ENCODE results near the gene WDR59. TPM values are rescaled to one million over a fixed set of nuclear protein-coding genes. Genes with fewer than 3 reads are reported as not detected.
"Not testable (repeated sequence)": the region's sequence is repeated elsewhere in the genome, so short reads cannot be mapped to it uniquely, and the experiment has no call there.

WDR59 gene
- total RNA-seq, 2 experiments from 2014 or later = 58.3 to 58.4 TPM

DNA sequence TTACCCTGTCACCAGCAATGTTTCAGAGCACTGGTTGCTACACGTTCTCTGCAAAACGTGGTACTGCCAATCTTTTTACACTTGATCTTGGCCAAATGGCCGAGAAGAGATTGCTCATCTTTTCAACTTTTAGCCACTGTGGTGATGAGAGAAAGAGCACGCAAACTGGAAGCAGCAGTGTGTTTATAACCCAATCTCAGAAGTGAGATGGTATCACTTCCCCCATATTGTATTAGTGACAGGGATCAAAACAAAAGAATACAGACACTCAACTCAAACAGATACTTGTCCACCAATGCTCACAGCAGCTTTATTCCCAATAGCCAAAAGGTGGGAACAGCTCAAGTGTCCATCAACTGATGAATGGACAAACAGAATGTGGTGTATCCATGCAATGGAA is 138.2 kb downstream of the WDR59 start:
- Mint-ChIP-seq H3K27me3 (peaks cover 3% of the 10 kb centered on the region), H3K4me3 (no peak overlapping the region), H3K4me1 (peaks cover 2% of the 10 kb centered on the region), H3K27ac (no peak overlapping the region), H3K9me3 (no peaks in the 10 kb centered on the region), H3K36me3 (no peaks in the 10 kb centered on the region)
- DNase-seq = no peak

DNA sequence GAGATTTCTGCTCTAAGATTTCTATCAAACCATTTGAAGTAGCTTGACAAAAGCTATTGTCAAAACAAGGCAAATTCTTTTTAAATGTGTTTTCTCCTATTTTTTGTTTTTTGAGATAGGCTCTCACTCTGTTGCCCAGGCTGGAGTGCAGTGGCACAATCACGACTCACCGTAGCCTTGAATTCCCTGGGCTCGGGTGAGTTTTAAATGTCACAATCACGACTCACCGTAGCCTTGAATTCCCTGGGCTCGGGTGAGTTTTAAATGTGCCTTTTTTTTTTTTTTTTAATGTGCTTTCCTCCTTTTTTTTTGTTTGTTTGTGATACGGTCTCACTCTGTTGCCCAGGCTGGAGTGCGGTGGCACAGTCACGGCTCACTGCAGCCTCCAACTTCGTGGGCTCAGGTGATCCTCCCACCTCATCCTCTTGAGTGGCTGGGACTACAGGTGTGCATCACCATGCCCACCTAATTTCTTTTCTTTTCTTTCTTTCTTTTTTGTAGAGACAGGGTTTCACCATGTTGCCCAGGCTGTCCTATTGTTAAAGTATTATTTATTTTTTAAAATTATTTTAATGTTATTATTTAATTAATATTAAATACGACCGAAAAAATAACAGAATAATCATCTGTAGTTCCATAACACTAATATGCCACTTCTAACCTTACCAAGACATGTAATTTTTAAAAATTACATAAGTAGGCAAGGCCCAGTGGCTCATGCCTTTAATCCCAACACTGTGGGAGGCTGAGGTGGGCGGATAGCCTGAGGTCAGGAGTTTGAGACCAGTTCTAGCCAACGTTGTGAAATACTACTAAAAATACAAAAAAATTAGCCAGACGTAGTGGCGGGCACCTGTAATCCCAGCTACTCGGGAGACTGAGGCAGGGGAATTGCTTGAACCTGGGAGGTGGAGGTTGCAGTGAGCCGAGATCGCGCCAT is 140.6 kb downstream of the WDR59 start:
- Mint-ChIP-seq H3K9me3 (no peaks in the 10 kb centered on the region), H3K4me3 (no peak overlapping the region), H3K27me3 (peaks cover 3% of the 10 kb centered on the region), H3K36me3 (no peaks in the 10 kb centered on the region), H3K4me1 (peaks cover 2% of the 10 kb centered on the region), H3K27ac (no peak overlapping the region)
- no peak for DNase-seq

GRCh38 chr16:74843381-74844035 is 141.4 kb downstream of the WDR59 start:
- not testable (repeated sequence) for H3K9me3 Mint-ChIP-seq, H3K4me3 Mint-ChIP-seq, H3K27ac Mint-ChIP-seq, DNase-seq, H3K36me3 Mint-ChIP-seq, H3K4me1 Mint-ChIP-seq, H3K27me3 Mint-ChIP-seq

GRCh38 chr16:74842413-74842812 is 142.5 kb downstream of the WDR59 start:
- Mint-ChIP-seq H3K4me3 (no peak overlapping the region), H3K9me3 (no peaks in the 10 kb centered on the region), H3K27me3 (peaks cover 3% of the 10 kb centered on the region), H3K36me3 (no peaks in the 10 kb centered on the region), H3K27ac (no peak overlapping the region), H3K4me1 (peaks cover 2% of the 10 kb centered on the region)
- no peak for DNase-seq

- DNase-seq = no peak
- H3K27ac Mint-ChIP-seq = no peak overlapping the region
- peaks cover 2% of the 10 kb centered on the region for H3K4me1 Mint-ChIP-seq
- peaks cover 3% of the 10 kb centered on the region for H3K27me3 Mint-ChIP-seq
- no peaks in the 10 kb centered on the region for H3K9me3 Mint-ChIP-seq
- no peak overlapping the region for H3K4me3 Mint-ChIP-seq
- H3K36me3 Mint-ChIP-seq = no peaks in the 10 kb centered on the region
Measured at GRCh38 chr16:74841904-74842303, 143.0 kb downstream of the WDR59 start.

DNA sequence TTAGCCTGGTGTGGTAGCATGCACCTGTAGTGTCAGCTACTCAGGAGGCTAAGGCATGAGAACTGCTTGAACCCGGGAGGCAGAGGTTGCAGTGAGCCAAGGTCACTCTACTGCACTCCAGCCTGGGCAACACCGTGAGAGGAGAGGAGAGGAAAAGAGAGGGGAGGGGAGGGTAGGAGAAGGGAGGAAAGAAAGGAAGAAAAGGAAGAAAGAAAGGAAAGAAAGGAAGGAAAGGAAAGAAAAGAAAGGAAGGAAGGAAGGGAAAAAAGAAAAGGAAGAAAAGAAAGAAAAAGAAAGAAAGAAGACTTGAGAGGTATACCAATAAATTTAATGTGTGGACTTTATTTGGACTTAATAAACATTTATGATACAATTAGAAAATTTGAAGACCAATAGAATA is 143.5 kb downstream of the WDR59 start:
- peaks cover 2% of the 10 kb centered on the region for H3K4me1 Mint-ChIP-seq
- peaks cover 3% of the 10 kb centered on the region for H3K27me3 Mint-ChIP-seq
- H3K9me3 Mint-ChIP-seq = no peaks in the 10 kb centered on the region
- H3K27ac Mint-ChIP-seq = no peak overlapping the region
- H3K36me3 Mint-ChIP-seq = no peaks in the 10 kb centered on the region
- DNase-seq = no peak
- no peak overlapping the region for H3K4me3 Mint-ChIP-seq

GRCh38 chr16:74837056-74837455 is 147.9 kb downstream of the WDR59 start:
- Mint-ChIP-seq H3K9me3 (no peaks in the 10 kb centered on the region), H3K27ac (no peak overlapping the region), H3K36me3 (no peaks in the 10 kb centered on the region), H3K4me1 (no peaks in the 10 kb centered on the region), H3K4me3 (no peak overlapping the region), H3K27me3 (no peaks in the 10 kb centered on the region)
- no peak for DNase-seq

DNA sequence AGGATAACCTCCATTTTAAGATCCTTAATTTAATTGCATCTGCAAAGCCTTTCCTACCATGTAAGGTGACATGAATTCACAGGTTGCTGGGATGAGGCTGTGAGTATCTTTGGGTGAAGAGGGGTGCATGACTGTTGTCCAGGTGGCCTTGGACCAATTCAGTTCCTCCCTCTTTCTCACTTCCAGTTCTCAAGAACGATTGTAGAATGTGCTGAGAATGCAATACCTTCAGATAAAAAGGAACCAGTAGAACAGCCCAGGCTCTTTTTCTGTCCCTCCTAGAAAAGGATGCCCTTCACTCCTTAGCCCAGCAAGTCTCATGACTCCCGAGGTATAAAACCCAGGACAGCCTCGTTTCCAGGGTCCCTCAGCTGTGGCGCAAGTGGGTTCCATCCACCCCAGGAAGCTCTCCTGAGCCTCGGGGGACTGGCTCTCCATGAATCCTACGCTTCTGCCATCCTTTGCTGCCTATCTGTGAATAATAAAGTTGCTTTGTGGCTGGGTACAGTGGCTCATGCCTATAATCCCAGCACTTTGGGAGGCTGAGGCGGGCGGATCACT is 148.7 kb downstream of the WDR59 start:
- Mint-ChIP-seq H3K4me1 (no peaks in the 10 kb centered on the region), H3K27me3 (no peaks in the 10 kb centered on the region), H3K9me3 (no peaks in the 10 kb centered on the region), H3K27ac (no peak overlapping the region), H3K4me3 (no peak overlapping the region), H3K36me3 (peaks cover 2% of the 10 kb centered on the region)
- no peak for DNase-seq

GRCh38 chr16:74832228-74832627 is 152.7 kb downstream of the WDR59 start:
- Mint-ChIP-seq H3K9me3 (peaks cover 13% of the 10 kb centered on the region), H3K4me3 (no peak overlapping the region), H3K36me3 (peaks cover 2% of the 10 kb centered on the region), H3K4me1 (no peaks in the 10 kb centered on the region), H3K27me3 (no peaks in the 10 kb centered on the region), H3K27ac (no peak overlapping the region)
- no peak for DNase-seq

- no peaks in the 10 kb centered on the region for H3K4me1 Mint-ChIP-seq
- H3K9me3 Mint-ChIP-seq = peaks cover 13% of the 10 kb centered on the region
- H3K4me3 Mint-ChIP-seq = no peak overlapping the region
- H3K36me3 Mint-ChIP-seq = peaks cover 2% of the 10 kb centered on the region
- no peak overlapping the region for H3K27ac Mint-ChIP-seq
- no peak for DNase-seq
- no peaks in the 10 kb centered on the region for H3K27me3 Mint-ChIP-seq
Measured at GRCh38 chr16:74831467-74831866, 153.5 kb downstream of the WDR59 start.

GRCh38 chr16:74830648-74831047 is 154.3 kb downstream of the WDR59 start:
- Mint-ChIP-seq H3K27me3 (no peaks in the 10 kb centered on the region), H3K36me3 (peaks cover 2% of the 10 kb centered on the region), H3K4me1 (no peaks in the 10 kb centered on the region), H3K9me3 (peaks cover 13% of the 10 kb centered on the region), H3K27ac (no peak overlapping the region), H3K4me3 (no peak overlapping the region)
- no peak for DNase-seq

GRCh38 chr16:74829637-74830036 is 155.3 kb downstream of the WDR59 start:
- no peak for DNase-seq
- peaks cover 13% of the 10 kb centered on the region for H3K9me3 Mint-ChIP-seq
- peaks cover 1% of the 10 kb centered on the region for H3K27me3 Mint-ChIP-seq
- H3K36me3 Mint-ChIP-seq = peaks cover 2% of the 10 kb centered on the region
- H3K4me3 Mint-ChIP-seq = no peak overlapping the region
- no peaks in the 10 kb centered on the region for H3K4me1 Mint-ChIP-seq
- H3K27ac Mint-ChIP-seq = no peak overlapping the region

DNA sequence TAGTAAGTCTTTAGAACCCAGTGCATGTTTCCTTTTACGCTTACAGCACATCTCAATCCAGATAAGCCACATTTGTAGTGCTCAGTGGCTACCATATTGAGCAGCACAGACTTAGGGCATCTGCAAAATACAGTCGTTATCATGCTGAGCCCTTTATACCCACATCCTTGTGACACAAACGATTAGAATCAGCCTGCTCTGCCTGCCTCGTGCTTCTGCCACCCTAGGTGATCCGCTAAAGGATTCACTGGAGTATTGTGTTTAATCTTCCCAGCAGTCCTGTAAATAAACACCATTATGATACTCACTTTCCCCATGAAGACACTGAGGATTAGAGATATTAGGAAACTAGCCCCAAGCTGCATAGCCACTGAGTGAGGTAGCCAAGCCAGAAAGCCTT is 159.0 kb downstream of the WDR59 start:
- Mint-ChIP-seq H3K9me3 (peaks cover 13% of the 10 kb centered on the region), H3K4me3 (no peak overlapping the region), H3K4me1 (peaks cover 2% of the 10 kb centered on the region), H3K27me3 (peaks cover 10% of the 10 kb centered on the region), H3K36me3 (no peaks in the 10 kb centered on the region), H3K27ac (no peak overlapping the region)
- DNase-seq = no peak

GRCh38 chr16:74825016-74825415 is 159.9 kb downstream of the WDR59 start:
- no peak for DNase-seq
- Mint-ChIP-seq H3K27ac (no peak overlapping the region), H3K27me3 (peaks cover 10% of the 10 kb centered on the region), H3K36me3 (no peaks in the 10 kb centered on the region), H3K9me3 (peaks cover 13% of the 10 kb centered on the region), H3K4me3 (no peak overlapping the region), H3K4me1 (peaks cover 2% of the 10 kb centered on the region)

Data from activated naive CD8-positive, alpha-beta T cell treated with anti-CD3 and anti-CD28 coated beads for 36 hours (primary cell).